Ammon's horn (tissue), 1 donor: ENCODE results near the gene PRAMEF13.
"Not testable (repeated sequence)": the region's sequence is repeated elsewhere in the genome, so short reads cannot be mapped to it uniquely, and the experiment has no call there.

Experiments used
- DNase-seq: peaks from one replicate; pipeline ENCODE4 v3.0.0-alpha.2; 2016; ENCODE audit warnings: low spot score

Gene PRAMEF13

GRCh38 chr1:13171548-13171947, 29.7 kb downstream of the PRAMEF13 start, which contains the start of gene PRAMEF9:
TSS of gene PRAMEF9 (plus strand) at chr1:13171848. CDS start at chr1:13175281, 3,433 bp downstream.
- DNase-seq, result not testable (repeated sequence)

- not testable (repeated sequence) for DNase-seq
Measured at GRCh38 chr1:13165531-13165930, 35.7 kb downstream of the PRAMEF13 start, which contains the start of gene HNRNPCL4. TSS of gene HNRNPCL4 (minus strand) at chr1:13165631. CDS start at chr1:13165467, 164 bp downstream.

- not testable (repeated sequence) for DNase-seq
Measured at GRCh38 chr1:13155909-13156308, 45.3 kb downstream of the PRAMEF13 start, which contains the start of gene PRAMEF26. TSS of gene PRAMEF26 (minus strand) at chr1:13156009. CDS start at chr1:13153095, 2,914 bp downstream.
